DOHH2 (cell line): ENCODE data around the gene MORC1.

Experiments used
- H3F3A ChIP-seq: fragments of 200-600 bp; sonication (generic), shearing (Covaris generic); 2 replicates; pipeline ENCODE4 v1.6.0; 2016; ENCODE audit warnings: antibody characterized with exemption, mild to moderate bottlenecking; ENCODE audit not compliant: control insufficient read depth, insufficient read depth
- H3K27ac ChIP-seq: fragments of 200-600 bp; sonication (generic); 2 replicates; pipeline ENCODE4 v1.5.1; 2014; ENCODE audit warnings: low read depth, mild to moderate bottlenecking, low read length, moderate library complexity
- H3K27me3 ChIP-seq: fragments of 200-600 bp; sonication (generic); 2 replicates; pipeline ENCODE4 v1.6.1; 2014; ENCODE audit warnings: mild to moderate bottlenecking, low read length, mixed read lengths; ENCODE audit not compliant: control insufficient read depth
- H3K36me3 ChIP-seq: fragments of 200-600 bp; sonication (generic); 2 replicates; pipeline ENCODE4 v1.6.1; 2014; ENCODE audit warnings: mild to moderate bottlenecking, low read length, moderate library complexity, mixed read lengths; ENCODE audit not compliant: control insufficient read depth
- H3K4me1 ChIP-seq: fragments of 200-600 bp; sonication (generic); 2 replicates; pipeline ENCODE4 v1.6.1; 2014; ENCODE audit warnings: mild to moderate bottlenecking, low read length, mixed read lengths; ENCODE audit not compliant: control insufficient read depth
- H3K4me2 ChIP-seq: fragments of 200-600 bp; sonication (generic); 2 replicates; pipeline ENCODE4 v1.6.0; 2014; ENCODE audit warnings: mild to moderate bottlenecking, low read length, moderate library complexity
- H3K4me3 ChIP-seq: fragments of 200-600 bp; sonication (generic); 2 replicates; pipeline ENCODE4 v1.5.1; 2014; ENCODE audit warnings: mild to moderate bottlenecking, low read length, mixed read lengths
- H3K79me2 ChIP-seq: fragments of 200-600 bp; sonication (generic); 2 replicates; pipeline ENCODE4 v1.6.1; 2014; ENCODE audit warnings: mild to moderate bottlenecking, low read length, mixed read lengths; ENCODE audit not compliant: control insufficient read depth
- H3K9me2 ChIP-seq: fragments of 200-600 bp; sonication (generic); replicated peaks from 2 replicates; pipeline ENCODE4 v1.6.1; 2014; ENCODE audit warnings: mild to moderate bottlenecking, low read length, mixed read lengths; ENCODE audit not compliant: control insufficient read depth
- H3K9me3 ChIP-seq: fragments of 200-600 bp; sonication (generic); 2 replicates; pipeline ENCODE4 v1.6.1; 2014; ENCODE audit warnings: antibody characterized with exemption, low read length, mixed read lengths; ENCODE audit not compliant: control insufficient read depth, insufficient read depth
- H4K20me1 ChIP-seq: fragments of 200-600 bp; sonication (generic); 2 replicates; pipeline ENCODE4 v1.6.0; 2014; ENCODE audit warnings: low read depth, mild to moderate bottlenecking, antibody characterized with exemption, low read length, moderate library complexity; ENCODE audit not compliant: control insufficient read depth, insufficient read depth
- CTCF ChIP-seq: fragments of 200-600 bp; sonication (generic); IDR thresholded peaks from one replicate; pipeline ENCODE4 v1.5.1; 2014; ENCODE audit warnings: antibody characterized with exemption, mild to moderate bottlenecking, low read depth, low read length; ENCODE audit not compliant: poor library complexity, severe bottlenecking
- EZH2phosphoT487 ChIP-seq: fragments of 200-600 bp; sonication (generic); IDR thresholded peaks from 2 replicates; pipeline ENCODE4 v1.6.1; 2017; ENCODE audit warnings: borderline replicate concordance, mild to moderate bottlenecking, antibody characterized with exemption, low read length, moderate library complexity, mixed read lengths

MORC1 gene

DNA sequence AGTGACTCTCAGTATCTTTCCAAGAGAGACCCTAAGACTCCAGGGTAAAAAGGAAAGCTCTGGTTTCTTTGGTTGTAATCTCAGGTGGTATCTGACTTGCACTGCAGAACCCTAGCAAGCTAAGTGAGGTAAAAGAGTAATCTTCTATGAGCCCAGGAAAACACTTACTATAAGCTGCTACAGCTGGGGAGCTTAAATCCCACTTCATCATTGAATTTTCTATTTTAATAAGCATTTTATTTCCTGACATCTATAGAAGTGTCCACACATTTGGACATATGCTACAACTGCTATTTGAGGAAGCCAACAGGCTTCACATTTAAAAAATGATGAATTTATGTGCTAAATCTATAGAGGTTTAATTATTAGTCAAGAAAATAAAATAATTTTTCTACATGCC, 91.1 kb downstream of the MORC1 start:
- Histone ChIP-seq H3K9me3 (no peaks in the 10 kb centered on the region), H3K27me3 (no peaks in the 10 kb centered on the region; the same call in 1 of the 2 replicates), H3K4me1 (no peaks in the 10 kb centered on the region), H3K27ac (no peak overlapping the region), H3K4me2 (no peak overlapping the region), H3K79me2 (no peaks in the 10 kb centered on the region), H4K20me1 (no peaks in the 10 kb centered on the region), H3K9me2 (no peaks in the 10 kb centered on the region), H3K36me3 (no peaks in the 10 kb centered on the region), H3F3A (no peaks in the 10 kb centered on the region), H3K4me3 (no peak overlapping the region)
- TF ChIP-seq EZH2phosphoT487 (no peak), CTCF (no peak)

DNA sequence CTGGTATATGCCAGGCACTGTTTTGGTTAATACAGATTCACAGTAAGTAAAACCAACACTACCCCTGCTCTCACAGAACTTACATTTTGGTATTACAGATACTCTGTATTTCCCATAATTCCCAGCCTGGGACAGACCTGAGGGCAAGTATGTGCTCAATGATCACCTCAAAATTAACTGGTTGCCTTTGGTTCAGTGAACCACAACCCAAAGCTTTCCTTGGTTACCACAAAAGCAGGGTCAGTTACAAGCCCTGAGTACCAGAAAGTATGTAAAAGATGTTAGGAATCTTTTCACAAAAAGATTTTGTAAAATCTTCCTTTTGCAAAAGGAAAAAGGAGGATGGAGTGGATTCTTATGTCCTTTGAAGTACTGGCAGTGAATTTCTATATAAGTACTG, 92.0 kb downstream of the MORC1 start:
- Histone ChIP-seq H4K20me1 (no peaks in the 10 kb centered on the region), H3K36me3 (no peaks in the 10 kb centered on the region), H3K4me2 (no peak overlapping the region), H3K4me1 (no peaks in the 10 kb centered on the region), H3K79me2 (no peaks in the 10 kb centered on the region), H3K27ac (no peak overlapping the region), H3K27me3 (no peaks in the 10 kb centered on the region), H3K4me3 (no peak overlapping the region), H3K9me2 (no peaks in the 10 kb centered on the region), H3F3A (no peaks in the 10 kb centered on the region), H3K9me3 (no peaks in the 10 kb centered on the region)
- TF ChIP-seq EZH2phosphoT487: no peak
- TF ChIP-seq CTCF: no peak

- Histone ChIP-seq H3F3A (no peaks in the 10 kb centered on the region), H3K4me3 (no peak overlapping the region), H3K79me2 (no peaks in the 10 kb centered on the region), H3K4me2 (no peak overlapping the region), H3K9me3 (no peaks in the 10 kb centered on the region), H3K27ac (no peak overlapping the region), H3K4me1 (no peaks in the 10 kb centered on the region), H3K9me2 (no peaks in the 10 kb centered on the region), H4K20me1 (no peaks in the 10 kb centered on the region), H3K36me3 (no peaks in the 10 kb centered on the region), H3K27me3 (no peaks in the 10 kb centered on the region)
- peak; percentile 74 for TF ChIP-seq CTCF
- TF ChIP-seq EZH2phosphoT487: no peak
These were observed 94.2 kb downstream of the MORC1 start for GRCh38 chr3:109023656-109024254.

DNA sequence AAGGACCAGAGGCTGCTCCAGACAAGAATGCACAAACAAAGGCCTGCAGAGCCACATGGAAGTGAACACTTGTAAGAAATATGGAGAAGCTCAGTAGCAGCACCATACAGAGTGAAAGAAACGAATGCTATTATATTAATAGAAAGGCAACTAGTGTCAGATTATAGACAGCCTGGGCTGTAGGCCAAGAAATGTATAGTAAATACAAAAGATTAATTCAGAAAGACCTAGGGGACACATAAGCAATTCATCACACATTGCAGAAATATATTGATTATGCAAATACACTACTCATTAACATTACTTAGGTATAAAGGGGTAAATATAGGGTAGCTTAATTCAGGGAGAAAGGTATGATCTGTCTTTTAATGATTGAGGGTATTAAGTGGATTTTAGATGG, 94.8 kb downstream of the MORC1 start:
- Histone ChIP-seq H3K9me3 (no peaks in the 10 kb centered on the region), H3K9me2 (no peaks in the 10 kb centered on the region)

More for the DNA sequence above, 94.8 kb downstream of the MORC1 start:
- no peak overlapping the region for H3K27ac ChIP-seq
- H3F3A ChIP-seq: no peaks in the 10 kb centered on the region
- TF ChIP-seq EZH2phosphoT487: no peak
- TF ChIP-seq CTCF: no peak
- H3K79me2 ChIP-seq: no peaks in the 10 kb centered on the region
- no peaks in the 10 kb centered on the region for H4K20me1 ChIP-seq
- H3K4me1 ChIP-seq: no peaks in the 10 kb centered on the region
- H3K4me3 ChIP-seq: no peak overlapping the region
- no peaks in the 10 kb centered on the region for H3K27me3 ChIP-seq
- no peaks in the 10 kb centered on the region for H3K36me3 ChIP-seq
- no peak overlapping the region for H3K4me2 ChIP-seq
